Uterus (tissue), 4 donors: ENCODE data around the gene ZFX. TPM values are rescaled to one million over a fixed set of nuclear protein-coding genes. Genes with fewer than 3 reads are reported as not detected.

ENCODE experiments used
- DNase-seq, 2 donors: peaks; one replicate each; pipeline ENCODE4 v3.0.0-alpha.2; 2019 to 2020
- H3K27ac ChIP-seq, 2 donors: fragments of 200-600 bp; sonication (generic); 1 replicate in 1 of 2; 2 replicates in 1 of 2; pipeline ENCODE4 v1.5.1; 2016 to 2018
- H3K27me3 ChIP-seq, 2 donors: fragments of 200-600 bp; sonication (generic); one replicate each; pipeline ENCODE4 v1.5.1; 2018 to 2019; ENCODE audit warnings: control low read depth in 1 of 2
- H3K36me3 ChIP-seq, 2 donors: fragments of 200-600 bp; sonication (generic); one replicate each; pipeline ENCODE4 v1.5.1; 2019; ENCODE audit warnings: control low read depth in 1 of 2
- H3K4me1 ChIP-seq, 2 donors: fragments of 200-600 bp; sonication (generic); one replicate each; pipeline ENCODE4 v1.5.1; 2018 to 2019; ENCODE audit warnings: control low read depth in 1 of 2
- H3K4me3 ChIP-seq, 2 donors: fragments of 200-600 bp; sonication (generic); 1 replicate in 1 of 2; 2 replicates in 1 of 2; pipeline ENCODE4 v1.5.1; 2018 to 2019; ENCODE audit warnings: mild to moderate bottlenecking in 1 of 2
- H3K9me3 ChIP-seq, 2 donors: fragments of 200-600 bp; sonication (generic); one replicate each; pipeline ENCODE4 v1.5.1; 2019; ENCODE audit warnings: control low read depth in 1 of 2
- POLR2A ChIP-seq, 2 donors: fragments of 450-650 bp; IDR thresholded peaks; one replicate each; pipeline ENCODE4 v1.6.1; 2016; ENCODE audit warnings: antibody characterized with exemption in 2 of 2, mild to moderate bottlenecking in 1 of 2, moderate library complexity in 1 of 2
- intact Hi-C: fragments of 100-400 bp; cut with DNase I; formaldehyde crosslinking; loops from one replicate; pipeline ENCODE4 v1.15.1; 2023; ENCODE audit warnings: low total_unique reads
- total RNA-seq, 4 donors: library from RNA; depleted of rRNA in 3 of 4; stranded (reverse); fragments of >200 nt in 3 of 4; gene quantifications; one replicate each; pipeline versions ENCODE4 v1.1.0 to v1.2.4, GENCODE V29; 2014 to 2023
- TF ChIP-seq, protein P1 (sequence below), 4 experiments: fragments of 200-600 bp in 2 of 4; fragments of 450-650 bp in 2 of 4; sonication (generic) in 2 of 4; IDR thresholded peaks; one replicate each; pipeline ENCODE4 v1.5.1; 2016 to 2019; ENCODE audit warnings: antibody characterized with exemption in 4 of 4, mild to moderate bottlenecking in 2 of 4, moderate library complexity in 1 of 4
- donor health status: DM: yes; HTN: yes; CAD: no.

The ZFX gene
- total RNA-seq, 4 donors from 2014 or later, result 60.6 to 211 (median 111) TPM

DNA sequence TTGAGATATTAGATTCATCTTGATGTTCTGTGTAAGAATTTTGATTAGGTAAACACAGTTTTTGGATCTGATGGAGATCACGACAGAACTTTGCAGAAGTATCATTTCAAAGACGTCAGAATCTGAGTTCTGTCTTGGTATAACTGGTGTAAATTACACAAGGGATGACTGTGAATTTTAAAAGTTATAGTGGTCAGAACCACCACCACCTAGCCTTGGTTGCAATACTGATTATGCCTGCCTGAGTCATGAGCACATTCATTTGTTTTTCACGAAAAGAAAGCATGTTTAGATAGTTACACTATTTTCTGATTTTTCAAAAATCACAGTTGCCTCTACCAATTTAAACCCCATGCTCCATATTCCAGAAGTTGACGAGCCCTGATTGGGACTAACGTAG is 54.8 kb downstream of the ZFX start:
- peaks cover 0 to 16% of the 10 kb centered on the region in 2 donors for H3K4me1 ChIP-seq
- no peak for DNase-seq
- H3K9me3 ChIP-seq, result no peaks in the 10 kb centered on the region
- no peak overlapping the region for H3K27ac ChIP-seq
- H3K27me3 ChIP-seq, result no peaks in the 10 kb centered on the region
- intact Hi-C loops, result no loop called here
- H3K36me3 ChIP-seq, result no peaks in the 10 kb centered on the region
- no peak for TF ChIP-seq POLR2A (IDR thresholded peaks at IDR 0.05)
- TF ChIP-seq, protein P1, sequence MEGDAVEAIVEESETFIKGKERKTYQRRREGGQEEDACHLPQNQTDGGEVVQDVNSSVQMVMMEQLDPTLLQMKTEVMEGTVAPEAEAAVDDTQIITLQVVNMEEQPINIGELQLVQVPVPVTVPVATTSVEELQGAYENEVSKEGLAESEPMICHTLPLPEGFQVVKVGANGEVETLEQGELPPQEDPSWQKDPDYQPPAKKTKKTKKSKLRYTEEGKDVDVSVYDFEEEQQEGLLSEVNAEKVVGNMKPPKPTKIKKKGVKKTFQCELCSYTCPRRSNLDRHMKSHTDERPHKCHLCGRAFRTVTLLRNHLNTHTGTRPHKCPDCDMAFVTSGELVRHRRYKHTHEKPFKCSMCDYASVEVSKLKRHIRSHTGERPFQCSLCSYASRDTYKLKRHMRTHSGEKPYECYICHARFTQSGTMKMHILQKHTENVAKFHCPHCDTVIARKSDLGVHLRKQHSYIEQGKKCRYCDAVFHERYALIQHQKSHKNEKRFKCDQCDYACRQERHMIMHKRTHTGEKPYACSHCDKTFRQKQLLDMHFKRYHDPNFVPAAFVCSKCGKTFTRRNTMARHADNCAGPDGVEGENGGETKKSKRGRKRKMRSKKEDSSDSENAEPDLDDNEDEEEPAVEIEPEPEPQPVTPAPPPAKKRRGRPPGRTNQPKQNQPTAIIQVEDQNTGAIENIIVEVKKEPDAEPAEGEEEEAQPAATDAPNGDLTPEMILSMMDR (IDR thresholded peaks at IDR 0.05), result no peak
- no peak overlapping the region for H3K4me3 ChIP-seq

DNA sequence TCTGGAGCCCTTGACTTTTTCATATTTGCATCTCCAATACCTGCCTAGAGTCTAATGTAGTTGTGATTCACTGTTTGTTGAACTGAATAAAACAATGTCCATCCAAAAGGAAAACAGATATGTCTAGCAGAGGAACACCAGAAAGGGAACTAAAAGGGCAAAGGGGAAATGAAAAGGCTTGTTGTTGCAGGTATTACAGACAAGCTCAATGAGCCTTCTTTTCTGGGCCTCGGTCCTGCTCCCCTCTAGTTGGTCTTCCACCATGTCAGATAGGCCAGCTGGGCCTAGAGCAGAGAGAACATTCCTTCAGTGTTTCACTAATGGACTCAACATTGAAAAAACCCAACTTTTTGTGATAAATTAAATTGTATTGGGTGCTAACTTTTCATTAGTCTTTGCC is 55.4 kb downstream of the ZFX start:
- H3K4me3 ChIP-seq, result no peak overlapping the region
- intact Hi-C loops, result no loop called here
- H3K9me3 ChIP-seq, result no peaks in the 10 kb centered on the region
- TF ChIP-seq POLR2A (IDR thresholded peaks at IDR 0.05), result no peak
- TF ChIP-seq, protein P1 (IDR thresholded peaks at IDR 0.05), result no peak
- no peak for DNase-seq
- H3K36me3 ChIP-seq, result no peaks in the 10 kb centered on the region
- no peaks in the 10 kb centered on the region for H3K27me3 ChIP-seq
- peaks cover 0 to 14% of the 10 kb centered on the region in 2 donors for H3K4me1 ChIP-seq
- H3K27ac ChIP-seq, result no peak overlapping the region

DNA sequence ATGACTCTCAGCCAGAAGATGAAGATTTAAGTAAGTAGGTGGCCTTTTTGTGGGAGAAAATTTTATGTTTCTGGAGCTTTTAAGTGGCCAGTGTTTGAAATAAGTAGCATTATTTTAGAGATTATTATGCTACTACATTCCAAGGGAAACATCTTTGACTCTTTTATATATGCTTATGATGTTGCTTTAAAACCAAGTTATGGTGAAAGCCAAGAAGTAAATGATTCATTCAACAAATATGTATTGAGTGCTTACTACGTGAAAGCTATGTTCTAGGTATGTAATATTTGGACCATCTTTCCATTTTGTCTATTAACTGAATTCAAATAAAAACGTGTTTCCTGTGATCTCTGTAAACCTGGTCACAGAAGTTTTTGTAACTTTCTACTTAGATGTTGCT is 58.3 kb downstream of the ZFX start:
- intact Hi-C loops, result no loop called here
- H3K27ac ChIP-seq, result no peak overlapping the region
- no peak for DNase-seq
- H3K9me3 ChIP-seq, result no peaks in the 10 kb centered on the region
- TF ChIP-seq, protein P1 (IDR thresholded peaks at IDR 0.05), result no peak
- no peak for TF ChIP-seq POLR2A (IDR thresholded peaks at IDR 0.05)
- no peaks in the 10 kb centered on the region for H3K36me3 ChIP-seq
- no peaks in the 10 kb centered on the region for H3K27me3 ChIP-seq
- no peak overlapping the region for H3K4me3 ChIP-seq
- H3K4me1 ChIP-seq, result no peaks in the 10 kb centered on the region

DNA sequence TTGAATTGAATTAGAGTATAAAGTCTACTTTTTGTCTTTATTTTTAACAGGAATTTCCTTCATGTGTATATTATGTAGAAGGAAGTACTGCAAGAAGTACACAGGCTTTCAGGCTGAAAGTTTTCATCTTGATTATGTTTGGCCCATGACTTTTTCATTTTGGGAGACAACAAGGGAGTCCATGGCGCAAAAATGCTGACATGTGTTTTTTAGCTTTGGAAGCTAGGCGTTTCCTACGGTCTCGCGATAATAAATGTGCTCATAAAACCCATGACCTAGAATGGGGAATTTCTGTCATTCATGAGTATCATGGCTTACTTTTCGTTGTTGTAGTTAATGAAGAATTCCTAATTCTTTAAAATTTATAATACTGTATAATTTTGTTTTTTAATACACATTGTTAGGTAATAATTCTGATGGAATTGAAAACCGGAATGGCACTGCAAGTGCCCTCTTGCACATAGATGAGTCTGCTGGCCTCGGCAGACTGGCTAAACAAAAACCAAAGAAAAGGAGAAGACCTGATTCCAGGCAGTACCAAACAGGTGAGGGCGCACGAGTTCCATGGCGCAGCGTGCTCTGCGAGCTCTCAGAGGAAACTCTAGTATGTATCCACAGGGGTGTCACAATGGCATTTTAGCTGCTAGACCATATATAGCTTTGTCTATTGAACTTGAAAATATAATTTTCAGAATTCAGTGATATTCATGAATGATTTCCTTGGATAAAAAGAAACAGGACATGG is 59.1 kb downstream of the ZFX start:
- no peaks in the 10 kb centered on the region for H3K36me3 ChIP-seq
- H3K4me3 ChIP-seq, result no peak overlapping the region
- TF ChIP-seq, protein P1 (IDR thresholded peaks at IDR 0.05), result no peak
- no peak for TF ChIP-seq POLR2A (IDR thresholded peaks at IDR 0.05)

DNA sequence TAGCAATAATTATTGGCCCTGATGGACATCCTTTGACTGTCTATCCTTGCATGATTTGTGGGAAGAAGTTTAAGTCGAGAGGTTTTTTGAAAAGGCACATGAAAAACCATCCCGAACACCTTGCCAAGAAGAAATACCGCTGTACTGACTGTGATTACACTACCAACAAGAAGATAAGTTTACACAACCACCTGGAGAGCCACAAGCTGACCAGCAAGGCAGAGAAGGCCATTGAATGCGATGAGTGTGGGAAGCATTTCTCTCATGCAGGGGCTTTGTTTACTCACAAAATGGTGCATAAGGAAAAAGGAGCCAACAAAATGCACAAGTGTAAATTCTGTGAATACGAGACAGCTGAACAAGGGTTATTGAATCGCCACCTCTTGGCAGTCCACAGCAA is 60.7 kb downstream of the ZFX start:
- H3K4me1 ChIP-seq, result no peaks in the 10 kb centered on the region
- H3K36me3 ChIP-seq, result no peaks in the 10 kb centered on the region
- H3K9me3 ChIP-seq, result no peaks in the 10 kb centered on the region
- no peaks in the 10 kb centered on the region for H3K27me3 ChIP-seq
- DNase-seq, result no peak
- intact Hi-C loops, result no loop called here
- no peak overlapping the region for H3K27ac ChIP-seq
- TF ChIP-seq POLR2A (IDR thresholded peaks at IDR 0.05), result no peak
- TF ChIP-seq, protein P1 (IDR thresholded peaks at IDR 0.05), result no peak
- no peak overlapping the region for H3K4me3 ChIP-seq

More for the DNA sequence above, 59.1 kb downstream of the ZFX start:
- H3K27ac ChIP-seq, result no peak overlapping the region
- intact Hi-C loops, result no loop called here
- no peak for DNase-seq
- H3K9me3 ChIP-seq, result no peaks in the 10 kb centered on the region
- no peaks in the 10 kb centered on the region for H3K4me1 ChIP-seq
- H3K27me3 ChIP-seq, result no peaks in the 10 kb centered on the region
